Measurements from ENCODE around the gene ZMIZ2. TPM values are rescaled to one million over a fixed set of nuclear protein-coding genes. Genes with fewer than 3 reads are reported as not detected.

The ZMIZ2 gene
- total RNA-seq, 1 donor from 2014 or later, result 54.3 TPM

DNA sequence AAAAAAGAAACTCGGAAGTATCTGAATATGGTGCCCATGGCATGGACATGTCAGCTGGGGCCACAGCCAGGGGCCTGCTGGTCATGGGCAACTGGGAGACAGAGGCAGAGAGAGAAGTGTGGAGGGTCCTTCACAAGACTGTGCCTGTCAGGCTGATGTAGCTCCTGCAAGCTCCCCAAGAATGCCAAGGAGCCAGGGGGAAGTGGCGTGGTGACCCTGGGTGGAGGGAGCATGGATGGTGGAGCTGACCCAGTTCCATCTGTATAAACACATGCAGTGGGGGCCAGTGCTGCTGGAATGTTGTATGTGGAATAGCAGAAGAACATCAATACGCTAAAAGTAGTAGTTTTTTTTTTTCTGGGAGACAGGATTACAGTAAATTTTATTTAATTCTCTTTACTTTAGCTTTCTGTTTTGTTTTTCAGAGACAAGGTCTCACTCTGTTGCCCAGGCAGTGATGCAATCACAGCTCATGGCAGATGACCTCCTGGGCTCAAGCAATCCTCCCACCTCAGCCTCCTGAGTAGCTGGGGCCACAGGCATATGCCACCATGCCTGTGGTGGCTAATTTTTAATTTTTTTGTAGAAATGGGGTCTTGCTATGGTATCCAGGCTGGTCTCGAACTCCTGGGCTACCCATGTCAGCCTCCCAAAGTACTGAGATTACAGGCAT, 10.5 kb upstream of the ZMIZ2 start:
- H3K9me3 ChIP-seq, result no peaks in the 10 kb centered on the region
- no peaks in the 10 kb centered on the region for H3K4me1 ChIP-seq
- no peaks in the 10 kb centered on the region for H3K36me3 ChIP-seq
- intact Hi-C loops (cut with DNase I), result no loop called here
- no peak overlapping the region for H3K4me3 ChIP-seq
- DNase-seq (ENCODE audit: extremely low spot score in 2 of 2), result no peak
- H3K27me3 ChIP-seq, result no peaks in the 10 kb centered on the region
- TF ChIP-seq POLR2A (IDR thresholded peaks at IDR 0.05), result no peak
- TF ChIP-seq, protein P1, sequence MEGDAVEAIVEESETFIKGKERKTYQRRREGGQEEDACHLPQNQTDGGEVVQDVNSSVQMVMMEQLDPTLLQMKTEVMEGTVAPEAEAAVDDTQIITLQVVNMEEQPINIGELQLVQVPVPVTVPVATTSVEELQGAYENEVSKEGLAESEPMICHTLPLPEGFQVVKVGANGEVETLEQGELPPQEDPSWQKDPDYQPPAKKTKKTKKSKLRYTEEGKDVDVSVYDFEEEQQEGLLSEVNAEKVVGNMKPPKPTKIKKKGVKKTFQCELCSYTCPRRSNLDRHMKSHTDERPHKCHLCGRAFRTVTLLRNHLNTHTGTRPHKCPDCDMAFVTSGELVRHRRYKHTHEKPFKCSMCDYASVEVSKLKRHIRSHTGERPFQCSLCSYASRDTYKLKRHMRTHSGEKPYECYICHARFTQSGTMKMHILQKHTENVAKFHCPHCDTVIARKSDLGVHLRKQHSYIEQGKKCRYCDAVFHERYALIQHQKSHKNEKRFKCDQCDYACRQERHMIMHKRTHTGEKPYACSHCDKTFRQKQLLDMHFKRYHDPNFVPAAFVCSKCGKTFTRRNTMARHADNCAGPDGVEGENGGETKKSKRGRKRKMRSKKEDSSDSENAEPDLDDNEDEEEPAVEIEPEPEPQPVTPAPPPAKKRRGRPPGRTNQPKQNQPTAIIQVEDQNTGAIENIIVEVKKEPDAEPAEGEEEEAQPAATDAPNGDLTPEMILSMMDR (IDR thresholded peaks at IDR 0.05), result no peak
- TF ChIP-seq POLR2AphosphoS5 (IDR thresholded peaks at IDR 0.05; ENCODE audit: insufficient read depth in 1 of 2, low read depth in 1 of 2), result no peak
- H3K27ac ChIP-seq, result no peak overlapping the region

DNA sequence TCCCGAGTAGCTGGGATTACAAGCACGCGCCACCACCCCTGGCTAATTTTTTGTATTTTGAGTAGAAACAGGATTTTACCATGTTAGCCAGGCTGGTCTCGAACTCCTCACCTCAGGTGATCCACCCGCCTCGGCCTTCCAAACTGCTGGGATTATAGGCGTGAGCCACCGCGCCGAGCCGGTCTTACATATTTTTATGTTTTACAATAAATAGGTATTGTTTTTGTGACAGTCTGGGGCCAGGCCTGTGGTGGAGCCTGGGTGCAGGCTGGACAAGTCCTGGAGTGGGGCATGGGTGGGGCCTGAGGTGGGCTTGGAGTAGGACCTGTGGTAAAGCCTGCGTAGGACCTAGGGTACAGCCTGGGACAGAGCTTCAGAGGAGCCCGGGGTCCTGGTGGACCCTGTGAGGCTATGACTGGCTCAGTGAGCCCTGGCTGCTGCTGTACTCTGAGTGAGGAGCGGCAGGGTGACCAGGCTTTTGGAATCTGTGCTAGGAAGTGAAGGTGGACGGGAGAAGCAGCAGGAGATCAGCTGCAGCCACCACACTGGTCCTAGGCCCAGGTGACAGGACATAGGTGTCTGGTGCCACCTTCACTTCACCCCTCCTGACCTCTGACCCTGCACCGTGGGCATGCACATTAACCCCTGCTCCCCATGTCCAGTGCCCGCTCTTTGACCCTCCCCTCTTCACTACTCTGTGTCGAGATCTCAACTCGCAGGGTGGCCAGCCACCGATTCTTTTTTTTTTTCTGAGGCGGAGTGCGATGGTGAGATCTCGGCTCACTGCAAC, 9.6 kb upstream of the ZMIZ2 start:
- DNase-seq (ENCODE audit: extremely low spot score in 2 of 2), result no peak
- H3K9me3 ChIP-seq, result no peaks in the 10 kb centered on the region
- no peak overlapping the region for H3K27ac ChIP-seq
- H3K36me3 ChIP-seq, result no peaks in the 10 kb centered on the region
- no peak for TF ChIP-seq POLR2A (IDR thresholded peaks at IDR 0.05)
- TF ChIP-seq, protein P1 (IDR thresholded peaks at IDR 0.05), result no peak
- no peak for TF ChIP-seq POLR2AphosphoS5 (IDR thresholded peaks at IDR 0.05; ENCODE audit: insufficient read depth in 1 of 2, low read depth in 1 of 2)
- intact Hi-C loops (cut with DNase I), result no loop called here
- no peak overlapping the region for H3K4me3 ChIP-seq
- H3K4me1 ChIP-seq, result no peaks in the 10 kb centered on the region
- no peaks in the 10 kb centered on the region for H3K27me3 ChIP-seq

DNA sequence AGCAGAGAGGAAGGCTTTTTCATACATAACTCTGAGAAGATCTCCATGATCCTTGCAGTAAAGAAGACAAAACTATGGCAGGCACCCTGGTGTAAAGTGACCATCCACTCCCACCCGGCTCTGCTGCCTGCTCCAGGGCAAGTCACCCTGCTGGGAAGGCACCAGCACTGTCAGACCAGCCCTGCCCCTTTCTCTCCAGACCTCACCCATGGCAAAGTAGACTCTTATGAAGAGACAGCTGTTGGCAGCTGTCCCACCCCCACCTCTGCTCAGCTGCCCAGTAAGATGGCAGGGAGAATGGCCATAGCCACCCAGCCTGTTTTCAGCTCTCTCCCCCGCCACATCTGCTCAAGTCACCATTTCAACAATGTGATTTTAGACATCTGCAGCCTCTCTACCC, 8.6 kb upstream of the ZMIZ2 start:
- DNase-seq (ENCODE audit: extremely low spot score in 2 of 2), result no peak
- Histone ChIP-seq H3K27me3 (no peaks in the 10 kb centered on the region), H3K4me3 (no peak overlapping the region), H3K27ac (no peak overlapping the region), H3K36me3 (no peaks in the 10 kb centered on the region), H3K9me3 (no peaks in the 10 kb centered on the region), H3K4me1 (no peaks in the 10 kb centered on the region)
- intact Hi-C loops (cut with DNase I), result no loop called here
- no peak for TF ChIP-seq POLR2AphosphoS5 (IDR thresholded peaks at IDR 0.05; ENCODE audit: insufficient read depth in 1 of 2, low read depth in 1 of 2)
- TF ChIP-seq POLR2A (IDR thresholded peaks at IDR 0.05), result no peak
- TF ChIP-seq, protein P1 (IDR thresholded peaks at IDR 0.05), result no peak

- Histone ChIP-seq H3K9me3 (no peaks in the 10 kb centered on the region), H3K27ac (no peak overlapping the region), H3K36me3 (no peaks in the 10 kb centered on the region), H3K4me3 (no peak overlapping the region), H3K4me1 (no peaks in the 10 kb centered on the region), H3K27me3 (no peaks in the 10 kb centered on the region)
- TF ChIP-seq POLR2AphosphoS5 (IDR thresholded peaks at IDR 0.05; ENCODE audit: insufficient read depth in 1 of 2, low read depth in 1 of 2) (no peak), POLR2A (IDR thresholded peaks at IDR 0.05) (no peak)
- TF ChIP-seq, protein P1 (IDR thresholded peaks at IDR 0.05), result no peak
- DNase-seq (ENCODE audit: extremely low spot score in 2 of 2), result no peak
- intact Hi-C loops (cut with DNase I), result no loop called here
These were observed 4.9 kb upstream of the ZMIZ2 start for GRCh38 chr7:44743750-44744149.

All from vagina (tissue), 2 donors.